ENCODE measurements around the gene MYO16. TPM values are rescaled to one million over a fixed set of nuclear protein-coding genes. Genes with fewer than 3 reads are reported as not detected.

Gene MYO16
- total RNA-seq, 1 donor from 2014 or later = not detected

DNA sequence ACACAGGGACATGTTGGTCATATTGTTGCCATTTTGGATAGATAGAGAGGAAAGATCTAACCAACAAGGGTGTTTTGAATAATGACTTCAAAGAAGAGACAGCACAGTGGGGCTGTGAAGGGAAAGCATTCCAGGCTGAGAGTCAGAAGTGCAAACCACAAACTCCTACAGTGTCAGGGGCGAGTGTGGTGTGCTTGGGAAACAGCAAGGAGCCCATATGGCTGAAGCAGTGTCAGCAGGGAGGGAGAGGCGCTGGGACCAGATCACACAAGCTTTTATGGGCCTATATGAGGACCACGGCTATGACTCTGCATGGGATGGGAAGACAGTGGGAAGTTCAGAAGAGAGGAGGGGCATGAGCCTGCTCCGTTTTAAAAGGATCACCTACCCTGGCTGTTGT, 166.4 kb downstream of the MYO16 start:
- Histone ChIP-seq H3K4me3 (no peak overlapping the region), H3K27me3 (no peaks in the 10 kb centered on the region), H3K27ac (no peak overlapping the region), H3K9me3 (no peaks in the 10 kb centered on the region), H3K4me1 (no peaks in the 10 kb centered on the region), H3K36me3 (no peaks in the 10 kb centered on the region)
- DNase-seq (ENCODE audit: low spot score in 2 of 2) = no peak
- TF ChIP-seq, protein P1, sequence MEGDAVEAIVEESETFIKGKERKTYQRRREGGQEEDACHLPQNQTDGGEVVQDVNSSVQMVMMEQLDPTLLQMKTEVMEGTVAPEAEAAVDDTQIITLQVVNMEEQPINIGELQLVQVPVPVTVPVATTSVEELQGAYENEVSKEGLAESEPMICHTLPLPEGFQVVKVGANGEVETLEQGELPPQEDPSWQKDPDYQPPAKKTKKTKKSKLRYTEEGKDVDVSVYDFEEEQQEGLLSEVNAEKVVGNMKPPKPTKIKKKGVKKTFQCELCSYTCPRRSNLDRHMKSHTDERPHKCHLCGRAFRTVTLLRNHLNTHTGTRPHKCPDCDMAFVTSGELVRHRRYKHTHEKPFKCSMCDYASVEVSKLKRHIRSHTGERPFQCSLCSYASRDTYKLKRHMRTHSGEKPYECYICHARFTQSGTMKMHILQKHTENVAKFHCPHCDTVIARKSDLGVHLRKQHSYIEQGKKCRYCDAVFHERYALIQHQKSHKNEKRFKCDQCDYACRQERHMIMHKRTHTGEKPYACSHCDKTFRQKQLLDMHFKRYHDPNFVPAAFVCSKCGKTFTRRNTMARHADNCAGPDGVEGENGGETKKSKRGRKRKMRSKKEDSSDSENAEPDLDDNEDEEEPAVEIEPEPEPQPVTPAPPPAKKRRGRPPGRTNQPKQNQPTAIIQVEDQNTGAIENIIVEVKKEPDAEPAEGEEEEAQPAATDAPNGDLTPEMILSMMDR (IDR thresholded peaks at IDR 0.05) = no peak
- intact Hi-C loops (cut with DNase I) = no loop called here

DNA sequence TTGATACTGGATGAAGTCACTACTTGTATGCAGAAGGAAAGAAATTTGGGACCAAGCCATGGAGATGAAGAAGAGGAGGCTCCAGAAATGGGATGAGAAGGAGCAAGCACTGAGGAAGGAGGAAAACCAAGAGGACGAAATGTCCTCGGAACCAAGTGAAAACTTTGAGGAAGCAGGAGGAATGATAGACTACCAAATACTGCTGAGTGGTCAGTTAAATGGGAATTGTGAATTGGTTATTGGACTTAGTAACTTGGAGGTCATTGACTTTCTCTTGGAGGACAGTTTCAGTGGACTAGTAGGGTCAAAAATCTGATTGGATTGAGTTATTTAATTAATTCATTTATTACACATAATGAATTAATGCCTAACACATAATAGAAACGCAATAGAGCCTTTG, 167.9 kb downstream of the MYO16 start:
- intact Hi-C loops (cut with DNase I) = no loop called here
- no peak overlapping the region for H3K4me3 ChIP-seq

DNA sequence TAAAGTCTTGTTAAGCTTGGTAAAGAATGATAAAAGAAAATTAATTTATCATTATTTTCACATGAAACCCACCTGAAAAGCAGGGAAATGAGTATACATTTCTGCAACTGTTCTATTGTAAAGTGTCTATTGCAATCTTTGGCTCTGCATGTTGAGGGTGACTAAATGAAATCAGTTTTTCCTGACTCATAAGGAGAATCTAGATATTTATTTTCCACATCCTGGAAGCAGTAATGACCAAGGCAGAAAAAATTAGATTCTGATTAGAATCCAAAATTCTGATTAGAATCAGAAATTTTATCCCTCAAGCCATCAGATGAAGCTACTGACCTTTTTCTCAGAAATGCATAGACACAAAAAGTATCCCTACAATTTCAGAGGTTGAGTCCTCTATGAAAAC, 178.4 kb downstream of the MYO16 start:
- H3K4me1 ChIP-seq = no peaks in the 10 kb centered on the region
- no peaks in the 10 kb centered on the region for H3K36me3 ChIP-seq
- TF ChIP-seq, protein P1 (IDR thresholded peaks at IDR 0.05) = no peak
- no peak for DNase-seq (ENCODE audit: low spot score in 2 of 2)
- intact Hi-C loops (cut with DNase I) = no loop called here
- no peaks in the 10 kb centered on the region for H3K9me3 ChIP-seq
- no peaks in the 10 kb centered on the region for H3K27me3 ChIP-seq
- H3K4me3 ChIP-seq = no peak overlapping the region
- H3K27ac ChIP-seq = no peak overlapping the region

More for the DNA sequence above, 167.9 kb downstream of the MYO16 start:
- Histone ChIP-seq H3K9me3 (no peaks in the 10 kb centered on the region), H3K27me3 (no peaks in the 10 kb centered on the region), H3K4me1 (no peaks in the 10 kb centered on the region), H3K36me3 (no peaks in the 10 kb centered on the region), H3K27ac (no peak overlapping the region)
- TF ChIP-seq, protein P1 (IDR thresholded peaks at IDR 0.05) = no peak
- no peak for DNase-seq (ENCODE audit: low spot score in 2 of 2)

DNA sequence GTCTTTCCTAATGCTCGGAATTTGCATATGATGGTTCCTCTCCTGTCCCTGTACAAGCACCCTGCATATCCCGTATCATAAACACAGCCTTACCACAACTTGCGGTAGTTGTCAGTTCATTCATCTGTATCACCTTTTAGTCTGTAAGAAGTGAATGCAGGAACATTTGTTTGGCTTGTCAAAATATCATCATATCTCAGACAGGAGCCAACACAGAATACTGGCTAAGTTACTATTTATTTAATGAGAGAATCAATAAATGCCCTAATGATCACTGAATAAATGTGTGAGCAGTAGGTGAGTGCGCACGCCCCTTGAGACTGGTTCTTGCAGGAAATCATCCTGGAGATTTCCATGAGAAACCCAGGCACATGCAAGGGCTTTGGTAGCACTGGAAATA, 182.8 kb downstream of the MYO16 start:
- no peaks in the 10 kb centered on the region for H3K9me3 ChIP-seq
- H3K4me1 ChIP-seq = no peaks in the 10 kb centered on the region
- no peaks in the 10 kb centered on the region for H3K27me3 ChIP-seq
- no peak for DNase-seq (ENCODE audit: low spot score in 2 of 2)
- H3K27ac ChIP-seq = no peak overlapping the region
- TF ChIP-seq, protein P1 (IDR thresholded peaks at IDR 0.05) = no peak
- intact Hi-C loops (cut with DNase I) = no loop called here
- no peak overlapping the region for H3K4me3 ChIP-seq
- H3K36me3 ChIP-seq = no peaks in the 10 kb centered on the region

DNA sequence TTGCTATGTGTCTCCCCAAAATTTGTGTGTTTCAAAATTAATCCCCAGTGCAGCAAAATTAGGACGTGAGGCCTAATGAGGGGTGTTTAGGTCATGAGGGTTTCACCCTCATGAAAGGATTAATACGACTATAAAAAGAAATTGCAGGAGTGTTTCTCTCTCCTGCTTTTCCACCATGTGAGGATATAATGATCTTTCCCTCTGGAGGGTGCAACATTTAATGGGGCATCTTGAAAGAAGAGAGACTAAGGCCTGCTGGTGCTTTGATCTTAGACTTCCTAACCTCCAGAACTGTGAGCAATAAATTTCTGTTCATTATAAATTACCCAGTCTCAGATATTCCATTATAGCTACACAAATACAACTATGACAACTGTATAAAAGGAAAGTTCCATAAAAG, 183.2 kb downstream of the MYO16 start:
- intact Hi-C loops (cut with DNase I) = no loop called here
- Histone ChIP-seq H3K27ac (no peak overlapping the region), H3K9me3 (no peaks in the 10 kb centered on the region), H3K4me1 (no peaks in the 10 kb centered on the region), H3K27me3 (no peaks in the 10 kb centered on the region), H3K36me3 (no peaks in the 10 kb centered on the region), H3K4me3 (no peak overlapping the region)
- TF ChIP-seq, protein P1 (IDR thresholded peaks at IDR 0.05) = no peak
- DNase-seq (ENCODE audit: low spot score in 2 of 2) = no peak

DNA sequence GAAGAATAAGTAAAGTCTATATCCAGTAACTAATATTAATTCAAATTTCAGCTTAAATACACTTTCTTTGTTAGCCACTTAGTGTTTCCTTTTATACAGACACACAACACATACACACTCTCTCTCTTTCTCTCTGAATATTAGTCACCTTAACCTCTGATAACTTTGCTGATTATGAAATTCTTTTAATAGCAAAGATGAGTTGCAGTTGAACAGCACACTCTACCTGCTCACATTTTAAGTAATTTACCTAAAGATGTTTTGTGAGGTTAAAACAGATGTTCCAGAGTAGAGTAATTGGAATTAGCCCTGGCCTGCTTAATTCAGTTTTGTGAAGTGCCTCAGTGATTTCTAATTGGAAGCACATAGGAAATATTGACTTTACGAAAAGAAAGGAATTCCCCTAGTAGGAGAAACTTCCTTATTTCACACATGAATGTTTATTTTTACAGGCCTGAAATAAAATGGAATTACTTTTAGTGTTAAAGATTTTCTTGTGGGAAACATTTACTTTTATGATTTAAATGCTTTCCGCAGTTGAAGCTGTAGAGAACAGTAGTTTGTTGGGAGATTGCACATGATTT, 184.3 kb downstream of the MYO16 start:
- H3K36me3 ChIP-seq = no peaks in the 10 kb centered on the region
- no peak overlapping the region for H3K4me3 ChIP-seq
- no peaks in the 10 kb centered on the region for H3K27me3 ChIP-seq
- TF ChIP-seq, protein P1 (IDR thresholded peaks at IDR 0.05) = no peak
- H3K27ac ChIP-seq = no peak overlapping the region
- H3K9me3 ChIP-seq = no peaks in the 10 kb centered on the region
- intact Hi-C loops (cut with DNase I) = no loop called here
- no peaks in the 10 kb centered on the region for H3K4me1 ChIP-seq
- DNase-seq (ENCODE audit: low spot score in 2 of 2) = no peak

Data from ascending aorta (tissue), 2 donors.